HCT116 (cell line): Measurements from ENCODE around the gene NCCRP1. TPM values are rescaled to one million over a fixed set of nuclear protein-coding genes. Genes with fewer than 3 reads are reported as not detected.

Experiments used
- ATAC-seq: fragments of 200-7000 bp; cut with Tn5 transposase; 2 replicates; pipeline ENCODE4 v1.9.1; 2020; ENCODE audit warnings: mild to moderate bottlenecking, moderate library complexity
- BruUV-seq: library from RNA; stranded (reverse); fragments of 400-500 nt; replicated peaks from 2 replicates; lab custom pipeline; 2021; lab: Mats Ljungman, UMichigan
- CTCF ChIA-PET: fragments of 300-600 bp; sonication (Branson Sonifier 250); formaldehyde crosslinking; loops from one replicate; lab custom pipeline; 2021; ENCODE audit warnings: antibody characterized with exemption; lab: Charles Lee
- POLR2A ChIA-PET: fragments of 300-600, 350-600 bp; sonication (Branson Sonifier 250); formaldehyde crosslinking; loops from one replicate; lab custom pipeline; 2021; ENCODE audit warnings: antibody characterized with exemption; lab: Charles Lee
- RAD21 ChIA-PET, 2 experiments: fragments of 300-600 bp; sonication (Branson Sonifier 250); formaldehyde crosslinking; loops; one replicate each; lab custom pipeline; 2023; ENCODE audit warnings: low total read pairs in 2 of 2; ENCODE audit not compliant: uncharacterized antibody in 2 of 2, unreplicated experiment in 2 of 2, low non-redundant PET in 1 of 2; lab: Charles Lee
- DNase-seq: peaks from one replicate; pipeline ENCODE4 v3.0.0-alpha.2; 2010; ENCODE audit warnings: low read depth, low spot score
- H2AFZ ChIP-seq: fragments of 200-600 bp; shearing (Covaris generic), sonication (generic); 2 replicates; pipeline ENCODE4 v1.6.1; 2017; ENCODE audit warnings: low read depth, mixed run types, mixed read lengths, antibody characterized with exemption, low read length; ENCODE audit not compliant: poor library complexity, severe bottlenecking
- H3K27ac ChIP-seq: 2 replicates; pipeline ENCODE4 v1.5.1; 2012; ENCODE audit warnings: low read depth, low read length
- H3K27me3 ChIP-seq: fragments of 200-600 bp; sonication (generic); 2 replicates; pipeline ENCODE4 v1.6.1; 2016; ENCODE audit warnings: mixed run types, low read length, mixed read lengths; ENCODE audit not compliant: insufficient read depth
- H3K36me3 ChIP-seq, 2 experiments: fragments of 200-500 bp in 1 of 2; fragments of 200-600 bp in 1 of 2; sonication (Bioruptor generic) in 1 of 2; sonication (generic) in 1 of 2; 2 replicates each; pipeline versions ENCODE4 v1.5.1 to v1.6.1; 2014 to 2016; ENCODE audit warnings: low read length in 2 of 2, inconsistent platforms in 1 of 2, mixed read lengths in 1 of 2, mixed run types in 1 of 2; ENCODE audit not compliant: insufficient read depth in 2 of 2, control insufficient read depth in 1 of 2
- H3K4me1 ChIP-seq, 2 experiments: fragments of 200-600 bp in 1 of 2; sonication (generic) in 1 of 2; 2 replicates each; pipeline versions ENCODE4 v1.5.1 to v1.6.1; 2012 to 2017; ENCODE audit warnings: low read length in 2 of 2, inconsistent platforms in 1 of 2, mild to moderate bottlenecking in 1 of 2, mixed read lengths in 1 of 2, mixed run types in 1 of 2, moderate library complexity in 1 of 2; ENCODE audit not compliant: insufficient read depth in 2 of 2, control insufficient read depth in 1 of 2
- H3K4me2 ChIP-seq: fragments of 200-600 bp; sonication (generic); 2 replicates; pipeline ENCODE4 v1.6.1; 2017; ENCODE audit warnings: mixed run types, low read length, mixed read lengths
- H3K4me3 ChIP-seq, 2 experiments: fragments of 200-600 bp in 1 of 2; sonication (generic) in 1 of 2; replicated peaks in 1 of 2; 2 replicates each; pipeline ENCODE4 v1.5.1; 2011 to 2016; ENCODE audit warnings: low read length in 2 of 2, control low read depth in 1 of 2, low read depth in 1 of 2, mild to moderate bottlenecking in 1 of 2, mixed read lengths in 1 of 2, mixed run types in 1 of 2
- H3K79me2 ChIP-seq: fragments of 200-600 bp; sonication (generic); 2 replicates; pipeline ENCODE4 v1.6.1; 2017; ENCODE audit warnings: mild to moderate bottlenecking, mixed run types, low read length, moderate library complexity, mixed read lengths; ENCODE audit not compliant: insufficient read depth
- H3K9ac ChIP-seq: fragments of 200-600 bp; sonication (generic); 2 replicates; pipeline ENCODE4 v1.6.1; 2016; ENCODE audit warnings: low read length, mixed read lengths
- H3K9me2 ChIP-seq: fragments of 200-600 bp; sonication (generic), shearing (Covaris generic); 2 replicates; pipeline ENCODE4 v1.6.1; 2017; ENCODE audit warnings: mixed run types, mild to moderate bottlenecking, moderate library complexity; ENCODE audit not compliant: insufficient read depth
- H3K9me3 ChIP-seq, 2 experiments: fragments of 200-500 bp in 1 of 2; fragments of 200-600 bp in 1 of 2; sonication (Bioruptor generic) in 1 of 2; sonication (generic) in 1 of 2; 2 replicates each; pipeline ENCODE4 v1.6.1; 2014 to 2017; ENCODE audit warnings: low read length in 2 of 2, mixed read lengths in 2 of 2, inconsistent platforms in 1 of 2, low read depth in 1 of 2, mild to moderate bottlenecking in 1 of 2, mixed run types in 1 of 2, moderate library complexity in 1 of 2; ENCODE audit not compliant: control insufficient read depth in 1 of 2, insufficient read depth in 1 of 2
- H4K20me1 ChIP-seq: fragments of 200-600 bp; sonication (generic), shearing (Covaris generic); 2 replicates; pipeline ENCODE4 v1.6.1; 2017; ENCODE audit warnings: mixed run types, mild to moderate bottlenecking, moderate library complexity; ENCODE audit not compliant: insufficient read depth
- ATF3 ChIP-seq: IDR thresholded peaks from 2 replicates; pipeline ENCODE4 v1.6.1; 2012
- CTCF ChIP-seq, 3 experiments: fragments of 200-600 bp in 1 of 3; sonication (generic) in 1 of 3; IDR thresholded peaks in 2 of 3; conservative IDR thresholded peaks in 1 of 3; 2 replicates each; pipeline ENCODE4 v1.5.1; 2012 to 2017; ENCODE audit warnings: low read depth in 2 of 3, low read length in 2 of 3, antibody characterized with exemption in 1 of 3, borderline replicate concordance in 1 of 3, control low read depth in 1 of 3, mild to moderate bottlenecking in 1 of 3, mixed read lengths in 1 of 3, mixed run types in 1 of 3, moderate library complexity in 1 of 3; ENCODE audit not compliant: insufficient read depth in 1 of 3
- EZH2 ChIP-seq: fragments of 200-600 bp; sonication (generic); IDR thresholded peaks from 2 replicates; pipeline ENCODE4 v1.6.1; 2017; ENCODE audit warnings: antibody characterized with exemption, mixed run types
- EZH2phosphoT487 ChIP-seq: fragments of 200-600 bp; IDR thresholded peaks from 2 replicates; pipeline ENCODE4 v1.6.1; 2018; ENCODE audit warnings: antibody characterized with exemption, borderline replicate concordance
- FOSL1 ChIP-seq: IDR thresholded peaks from 2 replicates; pipeline ENCODE4 v1.6.1; 2012; ENCODE audit warnings: low read depth
- JUND ChIP-seq: IDR thresholded peaks from 2 replicates; pipeline ENCODE4 v1.6.1; 2012
- POLR2A ChIP-seq: IDR thresholded peaks from 2 replicates; pipeline ENCODE4 v1.7.0; 2011; ENCODE audit warnings: borderline replicate concordance; ENCODE audit not compliant: insufficient read depth, insufficient read length; ENCODE audit errors: extremely low read depth
- RAD21 ChIP-seq: IDR thresholded peaks from 2 replicates; pipeline ENCODE4 v1.6.1; 2012; ENCODE audit warnings: low read depth, mild to moderate bottlenecking
- SIN3A ChIP-seq: IDR thresholded peaks from 2 replicates; pipeline ENCODE4 v1.6.1; 2012; ENCODE audit warnings: low read depth
- SP1 ChIP-seq: IDR thresholded peaks from 2 replicates; pipeline ENCODE4 v1.6.1; 2012; ENCODE audit warnings: low read depth
- SRF ChIP-seq: IDR thresholded peaks from 2 replicates; pipeline ENCODE4 v1.6.1; 2012; ENCODE audit warnings: low read depth
- TCF7L2 ChIP-seq: IDR thresholded peaks from 2 replicates; pipeline ENCODE4 v1.7.0; 2011; ENCODE audit warnings: borderline replicate concordance, inconsistent platforms; ENCODE audit not compliant: insufficient read depth, insufficient read length; ENCODE audit errors: extremely low read depth
- YY1 ChIP-seq: IDR thresholded peaks from 2 replicates; pipeline ENCODE4 v1.6.1; 2011; ENCODE audit warnings: low read length, low read depth, moderate library complexity, mild to moderate bottlenecking; ENCODE audit not compliant: insufficient replicate concordance; ENCODE audit errors: extremely low read depth
- ZBTB33 ChIP-seq: IDR thresholded peaks from 2 replicates; pipeline ENCODE4 v1.6.1; 2011; ENCODE audit warnings: mild to moderate bottlenecking, low read length, moderate library complexity; ENCODE audit not compliant: insufficient replicate concordance; ENCODE audit errors: extremely low read depth
- ZFX ChIP-seq: fragments of 450-650 bp; IDR thresholded peaks from 2 replicates; pipeline ENCODE4 v1.6.1; 2017
- ZNF274 ChIP-seq: fragments of 200-500 bp; sonication (Bioruptor generic); IDR thresholded peaks from 2 replicates; pipeline ENCODE4 v1.6.1; 2014; ENCODE audit warnings: mild to moderate bottlenecking, low read depth, low read length, inconsistent platforms
- intact Hi-C: fragments of 100-400 bp; cut with micrococcal nuclease; formaldehyde crosslinking; loops from 2 replicates; pipeline ENCODE4 v1.10.0; 2022
- total RNA-seq: library from RNA; stranded (reverse); gene quantifications from one replicate; pipeline ENCODE4 v1.2.1, GENCODE V29; 2021; ENCODE audit not compliant: unreplicated experiment

Gene NCCRP1
- total RNA-seq, 1 experiment from 2014 or later: 0.12 TPM

GRCh38 chr19:39188960-39189359 is 7.8 kb upstream of the NCCRP1 start:
- Histone ChIP-seq H3K9me3 (no peaks in the 10 kb centered on the region), H3K4me1 (peaks cover 0 to 12% of the 10 kb centered on the region in 2 experiments; a peak in 2 of 4 replicates), H3K4me3 (no peak overlapping the region), H3K27ac (no peak overlapping the region), H4K20me1 (no peaks in the 10 kb centered on the region), H3K27me3 (no peaks in the 10 kb centered on the region), H3K9me2 (no peaks in the 10 kb centered on the region), H3K4me2 (no peak overlapping the region), H3K9ac (no peak overlapping the region), H3K36me3 (no peaks in the 10 kb centered on the region), H3K79me2 (no peaks in the 10 kb centered on the region), H2AFZ (no peak overlapping the region)
- TF ChIP-seq ATF3 (no peak), ZNF274 (no peak), FOSL1 (no peak), SRF (no peak), SIN3A (no peak), EZH2 (no peak), JUND (no peak)
- intact Hi-C loops: loop anchor here (5.0 kb wide), 1 partner anchor 227 kb away; no protein-coding TSS in a partner anchor
- DNase-seq (no peak), ATAC-seq (no peak)
- RAD21 ChIA-PET: interaction anchor here in 1 of 2 experiments (0.9 kb wide), 1 partner anchor 67 kb away, joined by 3 read pairs; no protein-coding TSS in a partner anchor
- no TSS peak for BruUV-seq
- CTCF ChIA-PET: interaction anchor here (1.2 kb wide), 1 partner anchor 67 kb away, joined by 3 read pairs; no protein-coding TSS in a partner anchor
- POLR2A ChIA-PET: no interaction called here

GRCh38 chr19:39190768-39191167 is 6.0 kb upstream of the NCCRP1 start:
- Histone ChIP-seq H3K9me2 (no peaks in the 10 kb centered on the region), H3K9ac (no peak overlapping the region), H3K4me1 (peaks cover 0 to 22% of the 10 kb centered on the region in 2 experiments; a peak in 3 of 4 replicates), H3K9me3 (no peaks in the 10 kb centered on the region), H3K4me2 (no peak overlapping the region), H3K27me3 (no peaks in the 10 kb centered on the region), H3K27ac (no peak overlapping the region), H2AFZ (no peak overlapping the region), H3K79me2 (no peaks in the 10 kb centered on the region), H4K20me1 (no peaks in the 10 kb centered on the region), H3K4me3 (no peak overlapping the region), H3K36me3 (no peaks in the 10 kb centered on the region)
- no TSS peak for BruUV-seq
- POLR2A ChIA-PET: no interaction called here
- TF ChIP-seq TCF7L2 (no peak), ATF3 (no peak), POLR2A (no peak), YY1 (no peak), SP1 (no peak), EZH2phosphoT487 (no peak), CTCF (IDR thresholded peaks at IDR 0.05 in 2 of 3, conservative IDR thresholded peaks at IDR 0.05 in 1 of 3; ENCODE audit: borderline replicate concordance in 1 of 3, insufficient read depth in 1 of 3, low read depth in 2 of 3, low read length in 2 of 3) (no peak), EZH2 (no peak), ZBTB33 (no peak), ZFX (no peak), RAD21 (no peak), SIN3A (no peak)
- ATAC-seq (no peak), DNase-seq (no peak)
- RAD21 ChIA-PET: no interaction called here
- intact Hi-C loops: no loop called here
- CTCF ChIA-PET: no interaction called here
